ENCODE data around the gene TRMT1.
"Not testable (repeated sequence)": the region's sequence is repeated elsewhere in the genome, so short reads cannot be mapped to it uniquely, and the experiment has no call there.

The TRMT1 gene

DNA sequence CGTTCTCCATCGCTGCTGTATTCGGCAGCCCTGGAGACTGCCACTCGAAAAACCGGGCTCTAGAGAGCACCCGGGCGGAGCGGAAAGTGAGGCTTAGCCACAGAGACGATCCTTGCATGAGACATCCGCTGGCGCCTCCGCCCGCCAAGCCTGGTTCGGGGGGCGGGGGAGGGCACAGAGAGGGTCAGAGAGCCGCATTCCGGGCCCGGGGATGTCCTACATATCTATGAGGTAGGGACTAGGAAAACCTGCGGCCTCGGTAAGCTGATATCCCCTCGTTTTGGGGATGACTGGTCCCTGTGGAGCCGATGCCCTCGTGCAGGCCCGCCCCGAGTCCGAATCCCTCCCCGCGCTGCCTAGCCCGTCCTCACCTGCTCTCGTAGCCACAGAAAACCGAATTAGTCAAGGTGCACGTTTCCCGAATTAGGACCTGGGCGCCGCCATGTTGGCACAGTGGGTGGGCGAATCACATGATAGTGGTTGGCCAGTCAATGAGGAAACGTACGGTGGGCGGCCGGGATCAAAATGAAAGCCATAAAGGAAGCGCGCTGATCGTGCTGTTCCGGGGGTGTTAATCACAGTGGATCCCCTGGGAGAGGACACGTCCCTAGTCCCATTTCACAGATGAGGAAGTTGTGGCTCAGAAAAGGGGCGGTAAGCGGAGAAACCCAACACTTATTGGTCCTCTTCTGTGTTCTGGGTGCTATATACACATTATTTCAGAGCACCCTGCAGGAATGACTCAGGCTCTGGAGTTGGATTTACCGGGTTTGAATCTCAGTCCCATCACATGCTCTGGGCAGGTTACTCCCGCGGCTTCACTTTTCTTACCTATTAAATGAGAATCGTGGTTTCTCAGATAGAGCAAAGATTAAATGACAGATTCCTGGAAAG, at the start of gene TRMT1:
TSS of gene TRMT1 (minus strand) at position 459 of the 894 bp plus-strand sequence. CDS start at position 118, 341 bp downstream.
- peak; percentile 94 for DNase-seq

- DNase-seq, result not testable (repeated sequence)
These were observed 49.6 kb upstream of the TRMT1 start for GRCh38 chr19:13166151-13166550.

- no peak for DNase-seq
These were observed 48.8 kb upstream of the TRMT1 start for GRCh38 chr19:13165162-13165997.

GRCh38 chr19:13164343-13165161, 48.0 kb upstream of the TRMT1 start:
- DNase-seq, result peak; percentile 34

GRCh38 chr19:13163609-13164342, 47.2 kb upstream of the TRMT1 start:
- DNase-seq, result peak; percentile 48

GRCh38 chr19:13162724-13163608, 46.4 kb upstream of the TRMT1 start:
- peak; percentile 87 for DNase-seq

GRCh38 chr19:13160557-13160956, 44.0 kb upstream of the TRMT1 start:
- DNase-seq, result no peak

DNA sequence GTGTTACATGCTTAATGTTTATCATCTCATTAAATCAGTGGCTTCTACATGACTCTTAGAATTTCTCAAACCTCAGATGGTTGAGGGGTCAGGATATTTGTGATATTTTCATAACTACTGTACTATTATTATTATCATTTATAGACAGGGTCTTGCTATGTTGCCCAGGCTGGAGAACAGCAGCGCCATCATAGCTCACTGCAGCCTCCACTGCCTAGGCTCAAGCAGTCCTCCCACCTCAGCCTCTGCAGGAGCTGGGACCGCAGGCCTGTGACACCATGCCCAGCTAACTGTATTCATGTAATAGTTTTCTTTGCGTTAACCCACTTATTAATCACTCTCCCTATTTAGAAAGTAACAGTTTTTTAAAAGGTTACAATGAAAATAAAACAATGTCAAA, 43.2 kb upstream of the TRMT1 start:
- no peak for DNase-seq

GRCh38 chr19:13155472-13156359, 39.2 kb upstream of the TRMT1 start:
- DNase-seq, result peak; percentile 69

DNA sequence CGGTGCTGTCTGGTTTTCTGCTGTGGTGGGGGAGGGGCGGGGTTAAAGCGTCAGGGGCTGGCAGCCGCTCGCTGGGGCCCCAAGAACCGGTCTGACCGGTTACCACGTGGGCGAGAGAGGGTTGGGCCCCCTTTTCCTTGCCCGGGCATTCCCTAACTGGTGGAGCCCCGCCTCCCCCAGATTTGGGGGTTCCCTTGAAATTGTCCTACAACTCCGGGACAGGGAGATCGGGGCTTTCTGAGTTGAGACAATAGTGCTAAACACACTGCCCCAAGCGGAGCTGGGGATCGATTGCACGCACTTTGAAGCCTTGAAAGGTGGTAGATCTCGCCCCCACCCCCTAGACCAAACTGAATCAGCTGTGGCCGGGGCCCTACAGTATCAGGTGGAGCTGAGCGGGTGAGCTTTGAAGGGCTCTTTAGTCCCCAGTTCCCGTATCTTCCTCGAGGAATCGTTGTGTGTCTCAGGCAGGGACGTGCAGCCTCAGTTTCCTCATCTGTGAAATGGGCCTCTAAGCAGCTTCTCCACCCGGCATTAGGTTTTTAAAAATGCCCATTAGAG, 38.5 kb upstream of the TRMT1 start:
- DNase-seq, result peak; percentile 84

GRCh38 chr19:13154241-13154778, 37.8 kb upstream of the TRMT1 start:
- DNase-seq, result peak; percentile 66

- peak; percentile 30 for DNase-seq
These were observed 37.2 kb upstream of the TRMT1 start for GRCh38 chr19:13153569-13154240.

- DNase-seq, result peak; percentile 95
These were observed 36.5 kb upstream of the TRMT1 start for GRCh38 chr19:13152974-13153568.

DNA sequence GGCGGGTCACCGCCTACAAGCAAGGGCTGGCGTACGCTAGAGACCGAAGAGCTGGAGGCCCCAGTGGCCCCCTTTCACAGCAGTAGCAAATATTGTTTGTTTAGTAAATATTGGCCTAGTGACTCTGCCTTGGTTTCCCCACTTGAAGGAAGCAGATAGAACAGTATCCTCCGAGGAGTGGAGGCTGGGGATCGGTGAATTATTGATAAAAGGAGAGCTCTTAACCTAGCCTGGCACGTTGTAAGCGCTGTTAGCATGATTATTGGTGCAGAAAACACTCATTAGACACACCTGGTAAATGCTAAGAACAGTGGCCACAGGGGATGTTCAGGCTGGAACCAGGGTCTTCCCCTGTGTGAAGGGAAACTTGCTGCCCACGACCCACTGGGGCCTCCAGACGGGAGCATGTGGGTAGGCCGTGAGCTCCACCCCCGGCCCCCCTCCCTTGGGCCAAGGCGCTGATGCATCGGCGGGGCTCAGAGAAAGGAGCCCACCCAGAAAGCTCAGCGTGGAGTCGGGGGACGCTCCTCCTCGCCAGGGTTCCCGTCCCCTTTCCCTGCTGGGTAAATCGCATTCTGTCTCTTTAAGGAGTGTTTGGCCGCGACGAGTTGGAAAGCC, 35.9 kb upstream of the TRMT1 start:
- DNase-seq, result no peak

GRCh38 chr19:13151605-13152355, 35.2 kb upstream of the TRMT1 start:
- DNase-seq, result peak; percentile 96

- peak; percentile 35 for DNase-seq
These were observed 34.5 kb upstream of the TRMT1 start for GRCh38 chr19:13150931-13151604.
